ENCODE measurements around the gene PRKACA. TPM values are rescaled to one million over a fixed set of nuclear protein-coding genes. Genes with fewer than 3 reads are reported as not detected.

Gene PRKACA
- total RNA-seq, 4 donors from 2014 or later = 37.3 to 81.8 (median 45.6) TPM

DNA sequence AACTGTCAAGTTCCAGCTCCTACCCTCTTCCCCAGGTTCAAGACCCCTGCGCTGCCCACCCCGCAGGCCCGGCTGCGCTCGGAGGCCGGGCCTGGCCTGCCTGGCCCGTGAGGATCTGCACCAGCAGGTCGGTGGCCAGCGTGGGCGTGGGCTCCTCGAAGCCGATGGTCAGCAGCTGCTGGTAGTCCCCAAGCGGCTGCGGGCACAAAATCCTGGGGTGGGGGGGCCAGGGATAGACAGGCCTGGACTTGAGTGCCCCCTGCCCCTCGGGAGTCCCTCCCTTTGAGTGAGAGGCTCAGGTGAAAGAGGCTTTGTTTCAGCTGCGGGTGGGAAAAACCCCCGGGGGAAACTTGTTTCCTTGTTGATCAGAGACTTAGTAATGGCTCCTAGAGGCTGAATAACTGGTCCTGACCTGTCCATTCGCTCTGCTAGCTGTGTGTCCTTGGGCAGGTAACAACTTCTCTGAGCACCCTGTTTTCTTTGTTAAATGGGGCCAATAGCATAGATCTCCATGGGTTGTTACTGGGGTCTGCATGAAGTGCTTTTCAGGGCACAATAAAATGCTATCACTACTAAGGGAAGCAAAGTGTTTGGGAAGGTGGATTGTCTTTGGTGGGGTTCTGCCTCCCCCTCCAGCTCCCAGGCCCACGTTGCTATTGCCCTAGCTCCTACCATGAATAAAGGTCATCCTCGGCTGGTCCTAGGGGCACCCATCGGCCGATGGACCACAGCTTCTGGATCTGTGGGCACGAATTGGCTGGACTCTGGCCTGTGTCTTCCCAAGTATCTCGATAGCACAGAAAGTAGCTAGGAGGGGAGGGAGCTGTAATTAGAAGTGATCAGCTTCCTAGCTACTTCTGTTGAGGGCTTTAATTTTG, 35.5 kb downstream of the PRKACA start:
- TF ChIP-seq, protein P1, sequence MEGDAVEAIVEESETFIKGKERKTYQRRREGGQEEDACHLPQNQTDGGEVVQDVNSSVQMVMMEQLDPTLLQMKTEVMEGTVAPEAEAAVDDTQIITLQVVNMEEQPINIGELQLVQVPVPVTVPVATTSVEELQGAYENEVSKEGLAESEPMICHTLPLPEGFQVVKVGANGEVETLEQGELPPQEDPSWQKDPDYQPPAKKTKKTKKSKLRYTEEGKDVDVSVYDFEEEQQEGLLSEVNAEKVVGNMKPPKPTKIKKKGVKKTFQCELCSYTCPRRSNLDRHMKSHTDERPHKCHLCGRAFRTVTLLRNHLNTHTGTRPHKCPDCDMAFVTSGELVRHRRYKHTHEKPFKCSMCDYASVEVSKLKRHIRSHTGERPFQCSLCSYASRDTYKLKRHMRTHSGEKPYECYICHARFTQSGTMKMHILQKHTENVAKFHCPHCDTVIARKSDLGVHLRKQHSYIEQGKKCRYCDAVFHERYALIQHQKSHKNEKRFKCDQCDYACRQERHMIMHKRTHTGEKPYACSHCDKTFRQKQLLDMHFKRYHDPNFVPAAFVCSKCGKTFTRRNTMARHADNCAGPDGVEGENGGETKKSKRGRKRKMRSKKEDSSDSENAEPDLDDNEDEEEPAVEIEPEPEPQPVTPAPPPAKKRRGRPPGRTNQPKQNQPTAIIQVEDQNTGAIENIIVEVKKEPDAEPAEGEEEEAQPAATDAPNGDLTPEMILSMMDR (IDR thresholded peaks at IDR 0.05; ENCODE audit: low read depth) = no peak

DNA sequence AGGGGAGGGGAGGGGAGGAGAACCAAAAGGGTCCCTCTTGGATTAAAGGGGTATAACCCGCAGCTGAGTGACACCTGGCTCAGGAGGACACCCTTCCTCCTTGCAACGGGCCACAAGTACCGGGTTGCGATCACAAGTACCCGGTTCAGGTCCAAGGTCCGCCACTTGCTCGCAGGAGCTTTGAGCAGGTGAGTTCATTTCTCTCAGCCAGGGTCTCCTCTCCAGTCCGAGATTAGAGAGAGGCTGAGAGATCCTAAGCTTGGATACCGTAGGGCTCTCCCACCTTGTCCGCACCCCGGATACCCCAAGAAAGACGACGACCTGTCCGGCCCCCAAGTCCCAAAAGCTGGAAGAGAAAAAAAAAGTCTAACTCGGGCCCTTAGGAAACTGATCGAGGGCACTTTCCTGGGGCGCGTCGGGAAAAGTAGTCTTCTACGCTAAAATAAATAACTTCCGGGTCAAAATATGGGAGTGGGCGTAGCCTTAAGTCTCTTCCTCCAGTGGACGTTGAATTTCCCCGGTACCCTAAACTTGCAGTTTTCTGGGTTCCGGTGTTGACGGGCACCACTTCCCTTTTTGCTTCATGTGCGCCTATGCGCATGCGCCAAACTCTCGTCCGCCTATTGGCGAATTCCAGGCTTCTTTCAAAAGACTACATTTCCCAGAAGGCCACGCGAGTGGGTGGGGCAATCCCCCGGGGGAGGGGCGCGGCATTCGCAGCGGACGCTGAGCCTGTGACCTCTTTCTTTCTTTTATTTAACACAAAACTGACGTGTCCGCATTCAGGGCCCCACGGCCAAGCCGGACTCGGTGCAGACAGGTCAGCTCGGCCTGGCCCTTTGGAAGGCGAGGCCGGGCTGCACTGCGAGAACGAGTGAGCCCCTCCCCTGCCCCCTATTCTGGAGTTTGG, 36.4 kb downstream of the PRKACA start:
- TF ChIP-seq, protein P1 (IDR thresholded peaks at IDR 0.05; ENCODE audit: low read depth) = no peak

DNA sequence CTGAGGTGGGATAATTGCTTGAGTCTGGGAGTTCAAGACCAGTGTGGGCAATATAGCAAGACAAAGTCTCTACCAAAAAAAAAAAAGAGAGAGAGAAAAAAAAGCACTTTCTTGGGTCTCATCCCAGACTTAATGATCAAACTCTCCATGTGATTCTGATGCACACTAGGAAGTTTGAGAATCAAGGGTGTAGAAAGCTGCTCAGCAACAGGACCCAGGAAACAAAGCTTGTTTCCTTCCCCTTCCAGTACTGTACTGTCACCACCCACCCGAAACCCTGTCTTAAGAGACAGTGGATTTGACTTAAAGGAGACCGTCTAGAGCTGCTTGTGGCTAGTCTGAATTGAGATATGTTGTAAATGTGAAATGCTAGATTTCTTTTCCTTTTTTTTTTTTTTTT, 39.2 kb downstream of the PRKACA start:
- TF ChIP-seq, protein P1 (IDR thresholded peaks at IDR 0.05; ENCODE audit: low read depth) = no peak

DNA sequence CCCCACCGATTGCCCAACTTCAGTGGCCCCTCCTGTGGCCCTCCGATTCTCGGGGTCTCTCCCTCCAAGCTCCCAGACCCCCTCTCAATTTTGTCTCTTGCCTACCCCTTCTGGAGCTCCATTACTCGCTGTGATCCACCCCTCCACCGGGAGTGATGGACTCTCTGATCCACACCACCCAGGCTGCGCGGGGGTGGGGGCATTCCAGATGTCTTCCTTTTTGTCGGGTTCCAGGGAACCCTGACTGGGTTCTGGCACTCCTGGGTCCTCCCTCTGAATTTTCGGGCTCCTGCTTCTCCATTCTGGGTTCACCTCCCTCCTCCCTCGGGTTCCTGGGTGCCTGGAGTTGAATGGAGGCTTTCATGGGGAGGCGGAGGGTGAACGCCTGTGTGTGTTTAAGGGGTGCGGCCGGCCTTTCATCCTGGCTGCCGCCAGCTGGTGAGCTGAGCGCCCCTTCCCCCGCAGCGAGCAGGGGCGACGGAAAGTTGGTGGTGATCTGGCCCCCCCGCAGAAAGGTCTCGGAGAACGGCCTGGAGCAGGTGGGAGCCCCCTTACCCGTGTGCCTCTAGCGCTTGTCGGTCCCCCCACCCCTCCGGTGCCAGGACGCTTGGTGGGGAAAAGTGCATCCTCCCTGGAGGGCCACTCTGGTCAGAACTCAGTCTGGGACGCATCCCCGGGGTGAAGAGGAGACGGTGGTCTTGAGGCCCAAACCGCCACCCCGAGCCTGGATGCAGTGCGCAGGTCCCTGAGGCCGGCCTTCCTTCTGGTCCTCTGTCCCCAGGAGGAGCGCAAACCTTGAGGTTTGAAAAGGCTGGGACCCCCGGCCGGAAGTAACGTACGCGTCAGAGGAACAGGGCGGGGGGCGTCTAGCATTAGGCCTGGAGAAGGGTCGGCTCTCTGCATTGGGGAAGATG, 43.4 kb downstream of the PRKACA start:
- TF ChIP-seq, protein P1 (IDR thresholded peaks at IDR 0.05; ENCODE audit: low read depth) = no peak

DNA sequence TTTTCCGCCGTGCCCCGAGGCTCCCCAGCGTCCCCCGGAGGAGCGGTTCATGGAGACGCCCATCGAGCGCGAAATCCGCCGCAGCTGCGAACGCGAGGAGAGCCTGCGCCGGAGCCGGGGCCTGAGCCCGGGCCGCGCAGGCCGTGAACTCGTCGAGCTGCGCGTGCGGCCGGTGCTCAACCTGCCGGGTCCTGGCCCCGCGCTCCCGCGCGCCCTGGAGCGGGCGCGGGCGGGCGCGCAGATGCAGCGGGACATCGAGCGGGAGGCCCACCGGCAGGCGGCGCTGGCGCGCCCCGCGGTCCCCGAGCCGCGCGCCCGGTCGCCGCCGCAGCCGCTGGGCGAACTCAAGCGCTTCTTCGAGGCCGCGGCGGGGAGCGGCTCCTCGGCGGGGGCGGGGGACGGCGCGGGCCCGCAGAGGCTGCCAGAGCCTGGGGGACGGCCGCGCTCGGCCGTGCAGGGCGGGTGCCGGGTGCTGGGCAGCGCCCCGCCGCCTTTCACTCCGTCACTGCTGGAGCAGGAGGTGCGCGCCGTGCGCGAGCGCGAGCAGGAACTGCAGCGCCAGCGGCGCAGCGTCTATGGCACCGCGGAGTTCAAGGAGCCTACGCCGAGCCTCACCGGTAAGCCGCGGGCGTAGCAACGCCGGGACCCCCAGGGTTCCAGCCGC, 44.2 kb downstream of the PRKACA start:
- TF ChIP-seq, protein P1 (IDR thresholded peaks at IDR 0.05; ENCODE audit: low read depth) = no peak

DNA sequence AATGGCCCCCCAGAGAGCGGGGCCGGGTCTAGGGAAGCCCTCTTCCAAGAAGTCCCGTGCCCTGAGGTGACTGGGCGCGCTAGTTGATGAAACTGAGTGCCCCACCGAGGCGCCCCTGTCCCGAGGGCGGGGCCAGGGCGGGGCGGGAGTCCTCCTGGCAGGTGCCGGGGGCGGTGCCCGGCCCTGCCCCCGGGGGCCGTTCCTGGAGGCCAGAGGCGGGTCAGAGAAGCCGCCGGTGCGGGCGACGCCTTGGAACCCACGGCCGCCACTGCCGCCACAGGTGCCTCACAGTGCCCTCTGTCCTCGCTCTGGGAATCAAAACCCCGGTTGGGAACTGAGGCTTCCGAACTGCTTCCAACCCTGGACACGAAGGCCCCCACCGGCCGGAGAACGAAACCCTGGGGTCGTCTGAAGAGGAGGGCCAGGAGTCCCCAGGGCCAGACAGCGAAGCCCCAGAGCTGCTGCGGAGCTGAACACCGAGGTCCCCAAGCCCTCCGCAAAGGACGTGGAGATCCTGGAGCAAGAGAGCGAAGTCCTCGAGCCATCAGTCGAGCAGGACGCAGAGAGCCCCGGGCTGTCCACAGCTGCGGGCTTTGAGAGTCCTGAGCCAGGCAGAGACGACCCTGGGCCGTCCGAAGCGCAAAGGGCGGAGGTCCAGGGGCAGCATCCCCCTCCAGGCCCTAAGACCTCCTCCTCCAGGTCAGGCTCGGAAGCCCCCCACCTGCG, 44.9 kb downstream of the PRKACA start, which contains the start of gene MISP3:
Gene MISP3 (plus strand): TSS at position 252 of the 726 bp plus-strand sequence. CDS start 524 bp downstream, outside the sequence.
- TF ChIP-seq, protein P1 (IDR thresholded peaks at IDR 0.05; ENCODE audit: low read depth) = no peak

Data from subcutaneous adipose tissue (tissue), 4 donors.